ENCODE measurements around the gene PIK3C2B.

GRCh38 chr1:204532832-204533231 lies 38.2 kb upstream of the PIK3C2B start:
- TF ChIP-seq, protein P1, sequence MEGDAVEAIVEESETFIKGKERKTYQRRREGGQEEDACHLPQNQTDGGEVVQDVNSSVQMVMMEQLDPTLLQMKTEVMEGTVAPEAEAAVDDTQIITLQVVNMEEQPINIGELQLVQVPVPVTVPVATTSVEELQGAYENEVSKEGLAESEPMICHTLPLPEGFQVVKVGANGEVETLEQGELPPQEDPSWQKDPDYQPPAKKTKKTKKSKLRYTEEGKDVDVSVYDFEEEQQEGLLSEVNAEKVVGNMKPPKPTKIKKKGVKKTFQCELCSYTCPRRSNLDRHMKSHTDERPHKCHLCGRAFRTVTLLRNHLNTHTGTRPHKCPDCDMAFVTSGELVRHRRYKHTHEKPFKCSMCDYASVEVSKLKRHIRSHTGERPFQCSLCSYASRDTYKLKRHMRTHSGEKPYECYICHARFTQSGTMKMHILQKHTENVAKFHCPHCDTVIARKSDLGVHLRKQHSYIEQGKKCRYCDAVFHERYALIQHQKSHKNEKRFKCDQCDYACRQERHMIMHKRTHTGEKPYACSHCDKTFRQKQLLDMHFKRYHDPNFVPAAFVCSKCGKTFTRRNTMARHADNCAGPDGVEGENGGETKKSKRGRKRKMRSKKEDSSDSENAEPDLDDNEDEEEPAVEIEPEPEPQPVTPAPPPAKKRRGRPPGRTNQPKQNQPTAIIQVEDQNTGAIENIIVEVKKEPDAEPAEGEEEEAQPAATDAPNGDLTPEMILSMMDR (conservative IDR thresholded peaks at IDR 0.05), result no peak
- TF ChIP-seq EZH2 (IDR thresholded peaks at IDR 0.05; ENCODE audit: low read depth), result no peak

Measured in PC-9 (cell line).